Cardiac muscle cell (in vitro differentiated cells and primary cell): ENCODE results near the gene ERC1. TPM values are rescaled to one million over a fixed set of nuclear protein-coding genes. Genes with fewer than 3 reads are reported as not detected.

ENCODE experiments used
- DNase-seq, 2 donors: peaks; one replicate each; pipeline versions ENCODE4 v3.0.0 to v3.0.0-alpha.2; 2010 to 2017; ENCODE audit warnings: low read depth in 1 of 2, low spot score in 1 of 2
- H3K27ac ChIP-seq: fragments of 200-600 bp; sonication (generic); 2 replicates; pipeline ENCODE4 v1.5.1; 2016
- H3K27me3 ChIP-seq: fragments of 200-600 bp; sonication (generic); 2 replicates; pipeline ENCODE4 v1.6.0; 2016; ENCODE audit warnings: control low read depth
- H3K36me3 ChIP-seq: fragments of 200-600 bp; sonication (generic); 2 replicates; pipeline ENCODE4 v1.5.1; 2016; ENCODE audit warnings: control low read depth
- H3K4me1 ChIP-seq: fragments of 200-600 bp; sonication (generic); 2 replicates; pipeline ENCODE4 v1.8.1; 2017; ENCODE audit warnings: low read depth, mild to moderate bottlenecking, mixed run types
- H3K4me3 ChIP-seq: fragments of 200-600 bp; sonication (generic); 2 replicates; pipeline ENCODE4 v1.5.1; 2016; ENCODE audit warnings: mild to moderate bottlenecking
- H3K9me3 ChIP-seq: fragments of 200-600 bp; sonication (generic); 2 replicates; pipeline ENCODE4 v1.5.1; 2017; ENCODE audit warnings: low read depth, mild to moderate bottlenecking, control low read depth
- CTCF ChIP-seq: IDR thresholded peaks from 2 replicates; pipeline ENCODE4 v1.5.1; 2012; ENCODE audit warnings: low read depth, mild to moderate bottlenecking, low read length
- polyA plus RNA-seq: library from polyadenylated mRNA; unstranded; fragments of >200 nt; fragmentation: Nextera tagmentation; extraction: Ambion mirVana; gene quantifications from 2 replicates; pipeline ENCODE4 v1.2.1, GENCODE V29; 2016
- total RNA-seq: library from RNA; depleted of rRNA; stranded (reverse); fragments of >200 nt; gene quantifications from 2 replicates; pipeline ENCODE4 v1.2.3, GENCODE V29; 2016

The ERC1 gene
- total and polyA plus RNA-seq, 2 experiments from 2014 or later = 34.1 to 46.3 TPM

GRCh38 chr12:1147821-1148220, 156.8 kb downstream of the ERC1 start:
- DNase-seq = no peak
- H3K36me3 ChIP-seq = no peaks in the 10 kb centered on the region
- H3K4me1 ChIP-seq = peaks cover 12% of the 10 kb centered on the region
- no peak for TF ChIP-seq CTCF
- H3K9me3 ChIP-seq = no peaks in the 10 kb centered on the region
- H3K27ac ChIP-seq = no peak overlapping the region
- no peaks in the 10 kb centered on the region for H3K27me3 ChIP-seq
- H3K4me3 ChIP-seq = no peak overlapping the region

- Histone ChIP-seq H3K36me3 (no peaks in the 10 kb centered on the region), H3K9me3 (no peaks in the 10 kb centered on the region), H3K4me3 (no peak overlapping the region), H3K27ac (no peak overlapping the region), H3K27me3 (no peaks in the 10 kb centered on the region), H3K4me1 (no peaks in the 10 kb centered on the region)
- DNase-seq = no peak
- no peak for TF ChIP-seq CTCF
These were observed 166.0 kb downstream of the ERC1 start for GRCh38 chr12:1157046-1157445.

GRCh38 chr12:1161197-1161596, 170.2 kb downstream of the ERC1 start:
- no peaks in the 10 kb centered on the region for H3K36me3 ChIP-seq
- no peak for TF ChIP-seq CTCF

GRCh38 chr12:1162081-1162760, 171.2 kb downstream of the ERC1 start:
- Histone ChIP-seq H3K4me3 (no peak overlapping the region), H3K27ac (no peak overlapping the region), H3K4me1 (no peaks in the 10 kb centered on the region), H3K27me3 (no peaks in the 10 kb centered on the region), H3K9me3 (no peaks in the 10 kb centered on the region), H3K36me3 (no peaks in the 10 kb centered on the region)
- no peak for TF ChIP-seq CTCF
- DNase-seq = no peak

More at GRCh38 chr12:1161197-1161596, 170.2 kb downstream of the ERC1 start:
- H3K4me1 ChIP-seq = no peaks in the 10 kb centered on the region
- DNase-seq = no peak
- no peaks in the 10 kb centered on the region for H3K27me3 ChIP-seq
- H3K9me3 ChIP-seq = no peaks in the 10 kb centered on the region
- no peak overlapping the region for H3K4me3 ChIP-seq
- no peak overlapping the region for H3K27ac ChIP-seq

- Histone ChIP-seq H3K4me3 (no peak overlapping the region), H3K27ac (no peak overlapping the region), H3K36me3 (no peaks in the 10 kb centered on the region), H3K4me1 (peaks cover 26% of the 10 kb centered on the region), H3K27me3 (no peaks in the 10 kb centered on the region), H3K9me3 (no peaks in the 10 kb centered on the region)
- DNase-seq = no peak
- TF ChIP-seq CTCF = no peak
These were observed 176.8 kb downstream of the ERC1 start for GRCh38 chr12:1167784-1168183.
